Panc1 (cell line): ENCODE results near the gene CFAP77.

Experiments used
- POLR2AphosphoS5 ChIP-seq: IDR thresholded peaks from 2 replicates; pipeline ENCODE4 v1.6.1; 2012; ENCODE audit warnings: mild to moderate bottlenecking, low read depth, low read length, moderate library complexity
- TF ChIP-seq, protein P1 (sequence below): fragments of 450-650 bp; IDR thresholded peaks from 2 replicates; pipeline ENCODE4 v1.5.1; 2017; ENCODE audit warnings: mild to moderate bottlenecking

DNA sequence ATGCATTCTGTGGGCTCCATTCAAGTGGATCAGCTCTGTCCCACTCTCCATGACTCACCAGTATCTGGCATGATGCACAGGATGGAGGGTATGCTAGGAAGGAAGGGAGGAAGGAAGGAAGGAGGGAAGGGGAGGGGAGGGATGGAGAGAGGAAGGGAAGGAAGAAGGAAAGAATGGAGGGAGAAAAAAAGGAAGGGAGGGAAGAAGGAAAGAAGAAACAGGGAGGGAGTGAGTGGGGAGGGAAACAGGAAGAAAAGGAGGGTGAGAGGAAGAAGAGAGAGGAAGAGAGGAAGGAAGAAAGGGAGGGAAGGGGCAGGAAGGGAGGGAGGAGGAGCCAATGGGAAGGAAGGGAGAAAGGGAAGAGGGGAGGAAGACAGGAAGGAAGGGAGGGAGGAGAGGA, 167.1 kb downstream of the CFAP77 start:
- TF ChIP-seq, protein P1, sequence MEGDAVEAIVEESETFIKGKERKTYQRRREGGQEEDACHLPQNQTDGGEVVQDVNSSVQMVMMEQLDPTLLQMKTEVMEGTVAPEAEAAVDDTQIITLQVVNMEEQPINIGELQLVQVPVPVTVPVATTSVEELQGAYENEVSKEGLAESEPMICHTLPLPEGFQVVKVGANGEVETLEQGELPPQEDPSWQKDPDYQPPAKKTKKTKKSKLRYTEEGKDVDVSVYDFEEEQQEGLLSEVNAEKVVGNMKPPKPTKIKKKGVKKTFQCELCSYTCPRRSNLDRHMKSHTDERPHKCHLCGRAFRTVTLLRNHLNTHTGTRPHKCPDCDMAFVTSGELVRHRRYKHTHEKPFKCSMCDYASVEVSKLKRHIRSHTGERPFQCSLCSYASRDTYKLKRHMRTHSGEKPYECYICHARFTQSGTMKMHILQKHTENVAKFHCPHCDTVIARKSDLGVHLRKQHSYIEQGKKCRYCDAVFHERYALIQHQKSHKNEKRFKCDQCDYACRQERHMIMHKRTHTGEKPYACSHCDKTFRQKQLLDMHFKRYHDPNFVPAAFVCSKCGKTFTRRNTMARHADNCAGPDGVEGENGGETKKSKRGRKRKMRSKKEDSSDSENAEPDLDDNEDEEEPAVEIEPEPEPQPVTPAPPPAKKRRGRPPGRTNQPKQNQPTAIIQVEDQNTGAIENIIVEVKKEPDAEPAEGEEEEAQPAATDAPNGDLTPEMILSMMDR: no peak
- no peak for TF ChIP-seq POLR2AphosphoS5
